Measurements from ENCODE around the gene CLPSL2.

DNA sequence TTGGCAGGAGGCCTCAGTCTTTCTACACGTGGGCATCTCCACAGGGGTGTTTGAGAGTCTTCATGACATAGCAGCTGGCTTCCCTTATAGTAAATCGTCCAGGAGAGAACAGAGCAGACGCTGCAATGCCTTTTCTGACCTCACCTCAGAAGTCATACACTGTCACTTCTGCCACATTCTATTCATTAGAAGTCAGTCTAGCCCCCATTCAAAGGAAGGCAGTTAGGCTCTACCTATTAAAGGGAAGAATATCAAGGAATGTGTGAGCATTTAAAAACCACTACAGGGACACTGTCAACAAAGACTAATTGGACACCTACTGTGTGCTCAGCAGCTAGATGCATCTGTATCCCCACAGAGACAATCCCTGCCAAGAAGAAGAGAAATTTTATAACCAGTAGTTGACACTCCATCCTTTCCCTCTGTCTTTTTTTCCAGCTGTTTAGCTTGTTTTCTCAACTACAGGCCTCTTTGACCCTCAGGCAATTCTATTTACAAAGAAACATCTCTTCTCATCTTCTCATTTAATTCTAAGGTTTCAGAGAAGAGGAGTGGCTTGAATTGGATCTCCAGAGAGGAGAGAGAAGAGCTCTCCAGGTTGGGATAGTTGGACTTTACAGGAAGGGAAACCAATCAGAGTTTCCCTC lies 21.0 kb upstream of the CLPSL2 start:
- no peak for TF ChIP-seq ELF4 (CRISPR knock-in tag; IDR thresholded peaks at IDR 0.05; ENCODE audit: low read depth)
- TF ChIP-seq, protein P1, sequence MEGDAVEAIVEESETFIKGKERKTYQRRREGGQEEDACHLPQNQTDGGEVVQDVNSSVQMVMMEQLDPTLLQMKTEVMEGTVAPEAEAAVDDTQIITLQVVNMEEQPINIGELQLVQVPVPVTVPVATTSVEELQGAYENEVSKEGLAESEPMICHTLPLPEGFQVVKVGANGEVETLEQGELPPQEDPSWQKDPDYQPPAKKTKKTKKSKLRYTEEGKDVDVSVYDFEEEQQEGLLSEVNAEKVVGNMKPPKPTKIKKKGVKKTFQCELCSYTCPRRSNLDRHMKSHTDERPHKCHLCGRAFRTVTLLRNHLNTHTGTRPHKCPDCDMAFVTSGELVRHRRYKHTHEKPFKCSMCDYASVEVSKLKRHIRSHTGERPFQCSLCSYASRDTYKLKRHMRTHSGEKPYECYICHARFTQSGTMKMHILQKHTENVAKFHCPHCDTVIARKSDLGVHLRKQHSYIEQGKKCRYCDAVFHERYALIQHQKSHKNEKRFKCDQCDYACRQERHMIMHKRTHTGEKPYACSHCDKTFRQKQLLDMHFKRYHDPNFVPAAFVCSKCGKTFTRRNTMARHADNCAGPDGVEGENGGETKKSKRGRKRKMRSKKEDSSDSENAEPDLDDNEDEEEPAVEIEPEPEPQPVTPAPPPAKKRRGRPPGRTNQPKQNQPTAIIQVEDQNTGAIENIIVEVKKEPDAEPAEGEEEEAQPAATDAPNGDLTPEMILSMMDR (IDR thresholded peaks at IDR 0.05): no peak
- TF ChIP-seq, protein P2, sequence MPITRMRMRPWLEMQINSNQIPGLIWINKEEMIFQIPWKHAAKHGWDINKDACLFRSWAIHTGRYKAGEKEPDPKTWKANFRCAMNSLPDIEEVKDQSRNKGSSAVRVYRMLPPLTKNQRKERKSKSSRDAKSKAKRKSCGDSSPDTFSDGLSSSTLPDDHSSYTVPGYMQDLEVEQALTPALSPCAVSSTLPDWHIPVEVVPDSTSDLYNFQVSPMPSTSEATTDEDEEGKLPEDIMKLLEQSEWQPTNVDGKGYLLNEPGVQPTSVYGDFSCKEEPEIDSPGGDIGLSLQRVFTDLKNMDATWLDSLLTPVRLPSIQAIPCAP (CRISPR knock-in tag; IDR thresholded peaks at IDR 0.05): no peak
- TF ChIP-seq FOXK1 (CRISPR knock-in tag; IDR thresholded peaks at IDR 0.05): no peak
